NT2/D1 (cell line): ENCODE data around the gene DNM3.
A peak's percentile ranks its signal among the peaks of the same experiment; 100 is the strongest.

ENCODE experiments used
- DNase-seq: peaks from one replicate; pipeline ENCODE4 v3.0.0-alpha.2; 2011; ENCODE audit warnings: low read depth, low spot score
- H3K27me3 ChIP-seq: 2 replicates; pipeline ENCODE4 v1.6.0; 2011; ENCODE audit warnings: mild to moderate bottlenecking; ENCODE audit not compliant: insufficient read length, insufficient read depth
- H3K36me3 ChIP-seq: 2 replicates; pipeline ENCODE4 v1.6.1; 2011; ENCODE audit warnings: mild to moderate bottlenecking, low read length, mixed read lengths; ENCODE audit not compliant: insufficient read depth, insufficient read length
- H3K4me1 ChIP-seq: 2 replicates; pipeline ENCODE4 v1.5.1; 2011; ENCODE audit not compliant: insufficient read depth, insufficient read length
- H3K4me3 ChIP-seq: 2 replicates; pipeline ENCODE4 v1.5.1; 2011; ENCODE audit warnings: low read depth; ENCODE audit not compliant: insufficient read length
- H3K9ac ChIP-seq: 2 replicates; pipeline ENCODE4 v1.6.0; 2011; ENCODE audit warnings: low read depth; ENCODE audit not compliant: insufficient read length
- H3K9me3 ChIP-seq: 2 replicates; pipeline ENCODE4 v1.5.1; 2011; ENCODE audit warnings: mild to moderate bottlenecking, low read length; ENCODE audit not compliant: insufficient read depth
- SUZ12 ChIP-seq: IDR thresholded peaks from 2 replicates; pipeline ENCODE4 v1.6.1; 2011; ENCODE audit not compliant: insufficient read length, insufficient read depth; ENCODE audit errors: extremely low read depth
- YY1 ChIP-seq: IDR thresholded peaks from 2 replicates; pipeline ENCODE4 v1.6.1; 2011; ENCODE audit not compliant: insufficient read length, insufficient read depth
- ZNF274 ChIP-seq: IDR thresholded peaks from 2 replicates; pipeline ENCODE4 v1.6.1; 2011; ENCODE audit warnings: mild to moderate bottlenecking, low read depth, low read length

DNM3 gene

DNA sequence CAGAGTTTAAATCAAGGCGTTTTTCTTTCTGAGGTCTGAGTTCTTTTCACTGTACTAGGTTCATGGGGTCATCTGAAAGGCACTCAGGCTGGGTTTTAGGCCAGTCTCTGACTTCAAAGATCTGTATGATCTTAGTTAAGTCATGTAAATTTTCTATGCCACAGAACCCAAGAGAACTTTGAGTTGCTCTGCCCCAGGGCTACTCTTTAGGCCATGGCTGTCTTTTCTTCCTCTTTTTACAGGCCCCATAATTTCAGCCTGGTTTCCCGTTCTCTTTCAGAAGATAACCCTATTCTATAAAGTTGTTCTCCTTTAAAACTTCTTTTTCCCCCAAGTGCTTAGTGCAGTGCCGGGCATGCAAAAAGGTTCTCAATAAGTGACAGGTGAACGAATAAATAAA, 33.7 kb upstream of the DNM3 start:
- Histone ChIP-seq H3K36me3 (peaks cover 4% of the 10 kb centered on the region), H3K9me3 (no peaks in the 10 kb centered on the region), H3K9ac (no peak overlapping the region), H3K4me3 (no peak overlapping the region), H3K4me1 (no peaks in the 10 kb centered on the region), H3K27me3 (no peaks in the 10 kb centered on the region)
- TF ChIP-seq YY1 (no peak), ZNF274 (no peak), SUZ12 (no peak)
- DNase-seq, result no peak

- Histone ChIP-seq H3K4me1 (no peaks in the 10 kb centered on the region), H3K27me3 (no peaks in the 10 kb centered on the region)
Observed at GRCh38 chr1:171809834-171810233, 31.5 kb upstream of the DNM3 start.

GRCh38 chr1:171811672-171812071, 29.6 kb upstream of the DNM3 start:
- Histone ChIP-seq H3K9me3 (no peaks in the 10 kb centered on the region), H3K27me3 (no peaks in the 10 kb centered on the region), H3K9ac (no peak overlapping the region), H3K36me3 (no peaks in the 10 kb centered on the region), H3K4me1 (no peaks in the 10 kb centered on the region), H3K4me3 (no peak overlapping the region)
- no peak for DNase-seq
- no peak for TF ChIP-seq ZNF274
- TF ChIP-seq YY1, result no peak
- no peak for TF ChIP-seq SUZ12

More at GRCh38 chr1:171809834-171810233, 31.5 kb upstream of the DNM3 start:
- Histone ChIP-seq H3K4me3 (no peak overlapping the region), H3K9me3 (no peaks in the 10 kb centered on the region), H3K36me3 (no peaks in the 10 kb centered on the region), H3K9ac (no peak overlapping the region)
- TF ChIP-seq ZNF274, result no peak
- TF ChIP-seq SUZ12, result no peak
- TF ChIP-seq YY1, result no peak
- no peak for DNase-seq

- Histone ChIP-seq H3K27me3 (no peaks in the 10 kb centered on the region), H3K4me3 (no peak overlapping the region), H3K9ac (no peak overlapping the region), H3K4me1 (peaks cover 3% of the 10 kb centered on the region), H3K36me3 (no peaks in the 10 kb centered on the region), H3K9me3 (no peaks in the 10 kb centered on the region)
- TF ChIP-seq ZNF274, result no peak
- TF ChIP-seq SUZ12, result no peak
- TF ChIP-seq YY1, result no peak
- no peak for DNase-seq
Observed at GRCh38 chr1:171814692-171815091, 26.6 kb upstream of the DNM3 start.

DNA sequence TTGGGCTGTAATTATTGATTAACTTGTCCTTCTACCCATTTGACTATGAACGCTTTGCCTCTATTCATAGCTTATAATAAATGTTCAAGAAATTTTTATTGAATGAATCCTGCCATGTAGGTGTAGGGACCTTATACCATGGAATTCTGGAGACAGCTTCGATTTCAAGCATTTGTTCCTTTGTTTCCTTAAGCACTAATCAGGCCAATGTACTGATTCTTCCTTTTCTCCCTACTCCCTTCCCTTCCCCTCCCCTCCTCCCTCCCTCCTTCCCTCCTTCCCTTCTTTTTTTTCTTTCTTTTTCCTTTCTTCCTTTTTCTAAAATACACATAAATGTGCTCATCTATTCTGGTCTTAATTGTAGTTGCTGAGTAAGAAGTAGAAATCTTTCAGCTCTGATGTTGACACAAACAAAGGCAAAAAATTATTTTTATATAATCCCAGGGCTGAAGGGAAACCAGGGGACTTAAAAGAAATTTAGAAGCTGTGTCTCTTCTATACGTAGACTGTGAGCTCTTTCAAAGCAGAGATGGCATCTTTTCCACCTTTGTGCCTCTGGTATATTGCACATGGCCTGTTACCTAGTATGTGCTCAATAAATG, 24.9 kb upstream of the DNM3 start:
- Histone ChIP-seq H3K36me3 (no peaks in the 10 kb centered on the region), H3K27me3 (no peaks in the 10 kb centered on the region), H3K9ac (no peak overlapping the region), H3K4me1 (peaks cover 3% of the 10 kb centered on the region), H3K4me3 (no peak overlapping the region), H3K9me3 (no peaks in the 10 kb centered on the region)
- DNase-seq, result no peak
- TF ChIP-seq ZNF274 (no peak), YY1 (no peak), SUZ12 (no peak)

DNA sequence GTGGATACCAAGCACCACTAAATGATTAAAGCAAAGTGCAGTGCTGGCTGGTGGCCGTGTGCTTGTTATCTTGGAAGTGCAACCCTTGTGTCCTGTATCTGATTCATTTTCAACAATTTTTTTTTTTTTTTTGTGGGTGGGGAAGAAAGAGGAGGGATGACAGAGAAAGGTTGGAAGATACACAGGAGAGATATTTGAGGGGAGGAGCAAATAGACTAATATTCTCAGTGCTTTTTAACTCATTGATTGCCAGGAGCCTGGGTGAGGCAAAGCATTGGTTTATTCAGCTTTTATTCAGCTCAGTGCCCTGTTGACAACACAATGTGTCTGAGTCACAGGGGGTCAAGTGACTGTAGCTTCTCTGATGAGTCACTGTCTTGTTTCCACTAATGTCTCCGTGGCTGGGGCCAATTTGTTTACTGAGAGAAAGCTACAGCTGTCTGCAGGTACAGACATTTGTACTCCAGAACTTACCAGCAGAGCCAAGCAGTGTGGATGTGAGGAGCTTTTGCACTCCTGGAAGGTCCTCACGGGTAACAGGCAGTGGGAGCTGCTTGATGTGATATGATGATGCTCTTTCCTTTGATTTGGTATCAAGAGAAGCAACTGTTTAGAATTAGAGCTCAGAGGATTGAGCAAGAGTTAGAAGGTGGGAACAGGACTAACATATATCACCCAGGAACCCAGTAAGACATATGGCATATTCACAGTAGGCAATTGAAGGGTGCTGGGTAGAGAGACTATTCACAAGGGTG, 23.6 kb upstream of the DNM3 start:
- peak; percentile 73 for DNase-seq
- Histone ChIP-seq H3K4me3 (no peak overlapping the region), H3K9ac (no peak overlapping the region), H3K27me3 (no peaks in the 10 kb centered on the region), H3K9me3 (no peaks in the 10 kb centered on the region; the same call in 1 of the 2 replicates), H3K36me3 (no peaks in the 10 kb centered on the region), H3K4me1 (peaks cover 3% of the 10 kb centered on the region)
- no peak for TF ChIP-seq SUZ12
- no peak for TF ChIP-seq YY1
- no peak for TF ChIP-seq ZNF274

- no peaks in the 10 kb centered on the region for H3K27me3 ChIP-seq
- TF ChIP-seq YY1, result no peak
- no peak for TF ChIP-seq SUZ12
- no peak for TF ChIP-seq ZNF274
- no peak for DNase-seq
- peaks cover 7% of the 10 kb centered on the region for H3K9me3 ChIP-seq
- H3K4me1 ChIP-seq, result peaks cover 3% of the 10 kb centered on the region
- H3K36me3 ChIP-seq, result no peaks in the 10 kb centered on the region
- no peak overlapping the region for H3K9ac ChIP-seq
- no peak overlapping the region for H3K4me3 ChIP-seq
Observed at GRCh38 chr1:171819946-171820345, 21.4 kb upstream of the DNM3 start.
